Epithelial cell of prostate (primary cell): ENCODE results near the gene MACROD2.
"Not testable (repeated sequence)": the region's sequence is repeated elsewhere in the genome, so short reads cannot be mapped to it uniquely, and the experiment has no call there.

Source experiments
- DNase-seq: peaks from one replicate; pipeline ENCODE4 v3.0.0-alpha.2; 2011; ENCODE audit warnings: low read depth, low spot score
- H3K27ac ChIP-seq: fragments of 450-650 bp; 2 replicates; pipeline ENCODE4 v1.5.1; 2017; ENCODE audit warnings: mild to moderate bottlenecking

Gene MACROD2

GRCh38 chr20:14984768-14985622 lies 989.7 kb downstream of the MACROD2 start:
- H3K27ac ChIP-seq, result peak overlapping the region; percentile 86
- no peak for DNase-seq

- peak overlapping the region; percentile 86 for H3K27ac ChIP-seq
- peak; percentile 64 for DNase-seq
Measured at GRCh38 chr20:14986026-14986655, 990.8 kb downstream of the MACROD2 start.

- H3K27ac ChIP-seq, result peak overlapping the region; percentile 86
- no peak for DNase-seq
Measured at GRCh38 chr20:14986656-14987055, 991.3 kb downstream of the MACROD2 start.

- H3K27ac ChIP-seq, result no peak overlapping the region
- no peak for DNase-seq
Measured at GRCh38 chr20:14989535-14990290, 994.4 kb downstream of the MACROD2 start.

GRCh38 chr20:14991023-14991422 lies 995.7 kb downstream of the MACROD2 start:
- peak overlapping the region; percentile 71 for H3K27ac ChIP-seq
- DNase-seq, result no peak

GRCh38 chr20:14992153-14992552 lies 996.8 kb downstream of the MACROD2 start:
- H3K27ac ChIP-seq, result peak overlapping the region; percentile 71
- DNase-seq, result peak; percentile 29

GRCh38 chr20:14992961-14993360 lies 997.6 kb downstream of the MACROD2 start:
- no peak for DNase-seq
- H3K27ac ChIP-seq, result peak overlapping the region; percentile 71

GRCh38 chr20:14996883-14997672 lies 1001.8 kb downstream of the MACROD2 start:
- DNase-seq, result no peak
- peak overlapping the region; percentile 77 for H3K27ac ChIP-seq

GRCh38 chr20:14997791-14998190 lies 1002.5 kb downstream of the MACROD2 start:
- peak overlapping the region; percentile 77 for H3K27ac ChIP-seq
- DNase-seq, result peak; percentile 45

GRCh38 chr20:15005300-15005986 lies 1010.1 kb downstream of the MACROD2 start:
- DNase-seq, result no peak
- H3K27ac ChIP-seq, result peak overlapping the region; percentile 2

- H3K27ac ChIP-seq, result no peak overlapping the region
- no peak for DNase-seq
Measured at GRCh38 chr20:15011631-15012030, 1016.3 kb downstream of the MACROD2 start.

GRCh38 chr20:15012566-15012965 lies 1017.2 kb downstream of the MACROD2 start:
- DNase-seq, result no peak
- no peak overlapping the region for H3K27ac ChIP-seq

GRCh38 chr20:15016875-15017274 lies 1021.6 kb downstream of the MACROD2 start:
- DNase-seq, H3K27ac ChIP-seq: not testable (repeated sequence)

- H3K27ac ChIP-seq, result no peak overlapping the region
- DNase-seq, result no peak
Measured at GRCh38 chr20:15018966-15019365, 1023.6 kb downstream of the MACROD2 start.

- H3K27ac ChIP-seq, result no peak overlapping the region
- DNase-seq, result no peak
Measured at GRCh38 chr20:15020845-15021244, 1025.5 kb downstream of the MACROD2 start.

GRCh38 chr20:15022921-15023320 lies 1027.6 kb downstream of the MACROD2 start:
- DNase-seq, result no peak
- no peak overlapping the region for H3K27ac ChIP-seq

GRCh38 chr20:15026759-15027158 lies 1031.4 kb downstream of the MACROD2 start:
- H3K27ac ChIP-seq, result no peak overlapping the region
- no peak for DNase-seq

GRCh38 chr20:15030826-15031225 lies 1035.5 kb downstream of the MACROD2 start:
- DNase-seq, result no peak
- no peak overlapping the region for H3K27ac ChIP-seq

- DNase-seq, result no peak
- no peak overlapping the region for H3K27ac ChIP-seq
Measured at GRCh38 chr20:15031546-15032351, 1036.4 kb downstream of the MACROD2 start.
